AG09309 (cell line): ENCODE results near the gene CDHR5.
A peak's percentile ranks its signal among the peaks of the same experiment; 100 is the strongest.

Experiments
- DNase-seq: peaks from one replicate; pipeline ENCODE4 v3.0.0-alpha.2; 2010; ENCODE audit warnings: low read depth
- H3K4me3 ChIP-seq: 2 replicates; pipeline ENCODE4 v1.5.1; 2011; ENCODE audit warnings: mild to moderate bottlenecking, low read depth, low read length, moderate library complexity; ENCODE audit not compliant: control insufficient read depth
- TF ChIP-seq, protein P1 (sequence below): IDR thresholded peaks from 2 replicates; pipeline ENCODE4 v1.5.1; 2011; ENCODE audit warnings: mild to moderate bottlenecking, low read depth, low read length, inconsistent platforms; ENCODE audit not compliant: insufficient read depth, control insufficient read depth; ENCODE audit errors: missing control alignments

The CDHR5 gene

DNA sequence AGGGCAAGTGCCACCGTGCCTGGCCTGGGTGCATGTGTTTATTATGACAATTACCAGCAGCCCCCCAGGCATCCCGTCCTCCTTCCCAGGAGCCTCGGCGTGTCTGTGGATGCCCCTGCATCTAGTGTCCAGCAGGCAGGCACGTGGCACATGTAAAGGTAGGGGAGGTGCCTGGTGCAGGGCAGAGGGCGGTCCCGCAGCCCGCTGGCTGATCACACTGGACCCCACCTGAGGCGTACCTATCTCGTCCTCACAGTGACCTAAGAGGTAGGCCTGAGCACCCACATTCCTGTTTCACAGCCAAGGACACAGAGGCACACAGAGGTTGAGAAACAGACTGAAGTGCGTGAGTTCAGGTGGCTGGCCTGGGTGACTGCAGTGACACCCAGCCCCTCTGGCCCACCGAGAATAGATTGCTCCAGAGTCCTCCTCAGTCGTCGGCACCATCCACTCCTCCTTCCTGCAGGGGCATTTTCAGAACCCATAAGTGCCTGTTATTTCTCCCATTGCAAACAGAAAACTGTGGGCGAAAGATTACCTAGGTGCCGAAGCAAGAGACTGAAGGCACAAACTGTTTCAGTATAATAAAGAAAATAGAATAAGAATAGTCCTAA, 51.5 kb downstream of the CDHR5 start:
- DNase-seq: no peak
- no peak overlapping the region for H3K4me3 ChIP-seq
- TF ChIP-seq, protein P1, sequence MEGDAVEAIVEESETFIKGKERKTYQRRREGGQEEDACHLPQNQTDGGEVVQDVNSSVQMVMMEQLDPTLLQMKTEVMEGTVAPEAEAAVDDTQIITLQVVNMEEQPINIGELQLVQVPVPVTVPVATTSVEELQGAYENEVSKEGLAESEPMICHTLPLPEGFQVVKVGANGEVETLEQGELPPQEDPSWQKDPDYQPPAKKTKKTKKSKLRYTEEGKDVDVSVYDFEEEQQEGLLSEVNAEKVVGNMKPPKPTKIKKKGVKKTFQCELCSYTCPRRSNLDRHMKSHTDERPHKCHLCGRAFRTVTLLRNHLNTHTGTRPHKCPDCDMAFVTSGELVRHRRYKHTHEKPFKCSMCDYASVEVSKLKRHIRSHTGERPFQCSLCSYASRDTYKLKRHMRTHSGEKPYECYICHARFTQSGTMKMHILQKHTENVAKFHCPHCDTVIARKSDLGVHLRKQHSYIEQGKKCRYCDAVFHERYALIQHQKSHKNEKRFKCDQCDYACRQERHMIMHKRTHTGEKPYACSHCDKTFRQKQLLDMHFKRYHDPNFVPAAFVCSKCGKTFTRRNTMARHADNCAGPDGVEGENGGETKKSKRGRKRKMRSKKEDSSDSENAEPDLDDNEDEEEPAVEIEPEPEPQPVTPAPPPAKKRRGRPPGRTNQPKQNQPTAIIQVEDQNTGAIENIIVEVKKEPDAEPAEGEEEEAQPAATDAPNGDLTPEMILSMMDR: no peak

DNA sequence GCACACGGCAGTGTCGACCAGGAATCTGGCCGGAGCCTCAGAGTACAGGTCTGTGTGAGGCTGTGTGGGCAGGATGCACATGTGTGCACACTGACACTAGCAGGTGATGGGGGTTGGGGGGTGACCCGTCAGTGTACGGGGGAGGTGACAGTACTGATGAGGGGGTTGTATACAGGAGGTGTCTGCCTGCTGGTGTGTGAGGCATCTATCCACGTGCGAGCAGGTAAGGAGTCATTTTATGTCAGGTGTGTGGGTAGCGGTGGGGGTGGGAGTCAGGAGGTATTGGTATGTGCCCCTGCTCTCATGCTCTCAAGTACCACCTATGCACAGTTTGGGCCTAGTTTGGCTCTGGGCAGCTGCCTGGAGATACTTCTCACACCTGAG, 53.0 kb downstream of the CDHR5 start:
- TF ChIP-seq, protein P1: no peak
- DNase-seq: no peak

DNA sequence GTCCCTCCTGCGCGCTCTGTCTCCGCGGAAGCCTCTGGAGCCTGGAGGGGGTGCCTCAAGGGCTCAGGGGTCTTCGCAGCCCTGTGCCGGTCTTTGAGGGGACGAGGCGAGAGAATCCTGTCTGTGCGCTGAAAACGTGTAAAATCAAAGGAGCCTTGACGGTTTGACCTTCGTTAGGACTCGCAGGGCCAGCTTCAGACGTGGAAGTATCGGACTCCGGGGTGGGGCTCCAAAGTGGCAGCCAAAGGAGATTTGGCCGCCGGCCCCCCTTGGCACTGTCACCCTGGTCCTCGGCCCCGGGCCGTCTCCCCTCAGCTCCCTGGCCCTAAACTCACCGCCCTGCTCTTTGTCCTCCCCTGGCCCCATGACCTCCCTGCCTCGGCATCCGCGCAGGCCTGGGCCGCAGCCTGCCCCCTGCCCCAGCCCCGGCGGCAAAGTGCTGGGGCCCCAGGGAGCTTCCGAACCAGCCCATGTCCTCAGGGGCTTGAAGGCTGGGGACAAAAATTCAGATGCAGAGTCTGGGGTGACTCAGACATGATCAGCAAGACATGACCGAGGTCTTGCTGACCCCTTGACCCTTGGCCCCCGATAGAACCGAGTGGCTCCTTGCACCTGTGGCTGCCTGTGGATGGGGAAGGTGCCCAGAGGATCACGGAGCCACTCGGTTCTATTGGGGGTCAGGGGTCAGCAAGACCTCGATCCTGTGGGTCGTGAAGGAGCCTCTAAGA, 55.4 kb downstream of the CDHR5 start:
- peak overlapping the region; percentile 69 for H3K4me3 ChIP-seq
- no peak for DNase-seq
- TF ChIP-seq, protein P1: no peak

More for the DNA sequence above, 53.0 kb downstream of the CDHR5 start:
- no peak overlapping the region for H3K4me3 ChIP-seq

DNA sequence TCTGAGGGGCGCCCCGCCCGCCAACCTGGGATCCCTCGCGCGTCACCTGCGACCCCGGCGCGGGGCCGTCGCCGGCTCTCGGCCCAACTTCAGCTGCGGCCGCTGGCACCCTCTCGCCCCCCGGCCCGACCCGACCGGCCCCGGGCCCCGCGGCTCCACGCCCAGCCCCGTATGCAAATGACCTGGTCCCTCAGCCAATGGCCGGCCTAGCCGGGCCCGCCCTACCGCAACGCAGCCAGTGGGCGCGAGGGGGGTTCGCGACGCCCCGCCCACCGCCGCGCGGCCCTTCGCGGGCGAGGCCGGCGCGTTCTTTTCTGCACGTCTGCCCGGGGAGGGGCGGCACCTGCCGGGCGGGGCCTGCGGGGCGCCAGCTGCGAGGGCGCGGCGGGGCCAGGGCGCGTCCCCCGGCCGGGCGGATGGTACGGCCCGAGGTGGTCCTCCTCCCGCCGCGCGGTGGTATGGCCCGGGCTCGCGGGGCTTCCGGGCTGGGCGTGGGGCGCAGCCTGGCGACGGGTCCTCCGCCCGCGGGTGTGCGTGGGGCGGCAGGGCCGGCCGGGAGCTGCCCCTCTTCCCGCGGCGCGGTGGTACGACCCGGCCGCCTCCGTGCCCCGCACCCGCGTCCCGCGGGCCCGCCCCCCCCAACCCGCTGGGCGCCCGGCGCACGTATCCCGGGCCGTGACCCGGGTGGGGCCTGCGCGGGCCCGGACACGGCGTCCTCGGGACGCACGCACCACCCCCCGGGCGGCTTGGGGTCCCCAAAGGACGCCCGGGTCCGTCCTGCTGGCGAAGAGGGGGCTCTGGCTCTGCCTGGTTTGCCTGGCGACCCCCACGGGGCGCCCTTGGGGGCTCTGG, 56.2 kb downstream of the CDHR5 start:
- peak; percentile 71 for DNase-seq
- TF ChIP-seq, protein P1: no peak
- peak overlapping the region; percentile 69 for H3K4me3 ChIP-seq

DNA sequence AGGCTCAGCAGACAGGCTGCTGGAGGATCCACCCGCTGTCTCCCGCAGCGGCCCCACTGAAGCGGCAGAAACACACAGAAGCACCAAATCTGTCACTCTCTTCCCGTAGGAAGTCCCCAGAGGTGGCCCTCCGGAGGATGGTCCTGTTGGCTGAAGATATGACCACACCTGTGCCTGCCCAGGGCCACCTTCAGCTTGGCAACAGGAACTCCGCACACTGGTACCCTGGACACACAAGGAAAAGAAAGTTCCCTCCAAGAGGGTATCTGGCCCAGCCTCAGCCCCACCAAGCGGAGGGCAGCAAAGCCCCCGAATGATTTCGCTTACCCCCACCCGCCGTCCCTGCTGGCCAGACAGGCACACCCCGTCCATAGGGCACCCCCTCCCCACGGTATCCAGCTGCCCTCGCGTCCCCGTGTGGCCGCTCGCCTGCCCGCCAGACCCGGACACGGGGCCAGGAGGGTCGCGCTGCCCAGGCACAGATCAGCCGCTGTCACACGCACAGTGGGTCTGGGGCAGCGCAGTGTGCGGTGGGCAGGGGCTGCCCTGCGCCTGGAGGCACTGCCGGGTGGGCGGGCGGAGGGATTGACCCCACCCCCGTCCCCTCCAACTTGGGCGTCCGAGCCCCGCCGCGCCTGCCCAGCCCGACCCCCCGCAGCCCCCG, 57.0 kb downstream of the CDHR5 start:
- peak overlapping the region; percentile 67 for H3K4me3 ChIP-seq
- TF ChIP-seq, protein P1: no peak
- no peak for DNase-seq

DNA sequence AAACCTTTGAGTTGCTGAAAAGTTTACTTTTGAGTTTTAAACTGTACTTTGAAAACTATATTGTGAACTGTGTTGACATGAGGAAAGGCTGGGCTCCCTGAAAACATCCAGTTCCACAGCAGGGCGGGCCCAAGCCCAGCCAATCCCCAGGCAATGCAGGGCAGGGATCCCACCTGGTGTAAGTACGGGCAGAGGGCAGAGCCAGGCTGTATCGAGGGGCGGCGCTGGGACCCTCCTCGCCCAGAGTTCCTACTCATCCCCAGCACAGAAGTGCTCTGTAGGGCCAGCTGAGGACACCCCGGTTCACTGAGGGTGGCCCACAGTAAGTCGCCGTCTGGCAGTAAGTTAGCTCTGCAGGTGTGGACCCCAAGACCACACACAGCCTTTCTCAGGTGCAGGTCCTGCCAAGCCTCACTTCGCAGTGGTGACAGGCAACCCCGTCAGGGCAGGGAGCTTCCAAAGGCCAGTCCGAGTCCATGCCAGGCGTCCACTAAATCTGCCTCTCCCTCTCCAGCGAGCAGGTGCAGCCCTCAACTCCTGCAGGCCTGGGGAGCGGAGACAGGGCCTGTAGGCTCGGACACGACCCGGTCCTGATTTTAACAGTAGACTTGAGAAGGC, 57.6 kb downstream of the CDHR5 start:
- no peak for DNase-seq
- peak overlapping the region; percentile 67 for H3K4me3 ChIP-seq
- TF ChIP-seq, protein P1: no peak
